HepG2 (cell line): ENCODE measurements around the gene ARHGAP22. TPM values are rescaled to one million over a fixed set of nuclear protein-coding genes. Genes with fewer than 3 reads are reported as not detected.

ENCODE experiments used
- ATAC-seq: fragments of 200-7000 bp; cut with Tn5 transposase; 3 replicates; pipeline ENCODE4 v1.9.1; 2020; ENCODE audit warnings: mild to moderate bottlenecking, moderate library complexity
- BruUV-seq: library from RNA; stranded (reverse); fragments of 400-500 nt; replicated peaks from 2 replicates; lab custom pipeline; 2021; lab: Mats Ljungman, UMichigan
- CTCF ChIA-PET: fragments of 300-600 bp; formaldehyde crosslinking; extraction: SDS; loops from one replicate; lab custom pipeline; 2021; ENCODE audit warnings: low total read pairs, inconsistent platforms, low intra/inter-chr PET ratio; lab: Yijun Ruan, JAX
- POLR2A ChIA-PET: fragments of 350-600 bp; sonication (Branson Sonifier 250); formaldehyde crosslinking; loops from one replicate; lab custom pipeline; 2020; ENCODE audit warnings: antibody characterized with exemption, inconsistent platforms; lab: Yijun Ruan, JAX
- DNase-seq: peaks from one replicate; pipeline ENCODE4 v3.0.0-alpha.2; 2015; ENCODE audit warnings: low spot score
- FAIRE-seq: peaks from 3 replicates; lab custom pipeline; 2011; peaks lifted over from hg19 to GRCh38; lab: Jason Lieb, UNC
- H2AFZ ChIP-seq: one replicate; pipeline ENCODE4 v1.6.1; 2011; ENCODE audit warnings: low read length, inconsistent platforms
- H3K27ac ChIP-seq: fragments of 300-600 bp; 3 replicates; pipeline ENCODE4 v1.8.0; 2011; ENCODE audit warnings: mixed run types, mild to moderate bottlenecking, mixed read lengths, low read length, inconsistent platforms; ENCODE audit not compliant: insufficient read depth; ENCODE audit errors: extremely low read length
- H3K27me3 ChIP-seq, 2 experiments: fragments of 200-600 bp in 1 of 2; 2 replicates in 1 of 2; 3 replicates in 1 of 2; pipeline versions ENCODE4 v1.6.0 to v1.8.0; 2011; ENCODE audit warnings: low read length in 2 of 2, mild to moderate bottlenecking in 2 of 2, moderate library complexity in 2 of 2, inconsistent platforms in 1 of 2; ENCODE audit not compliant: insufficient read depth in 2 of 2, control insufficient read depth in 1 of 2
- H3K36me3 ChIP-seq, 2 experiments: fragments of 200-600 bp in 1 of 2; replicated peaks in 1 of 2; 2 replicates in 1 of 2; 3 replicates in 1 of 2; pipeline versions ENCODE4 v1.5.1 to v1.8.0; 2011; ENCODE audit warnings: low read length in 2 of 2, inconsistent platforms in 1 of 2; ENCODE audit not compliant: insufficient read depth in 2 of 2, control insufficient read depth in 1 of 2
- H3K4me1 ChIP-seq: 2 replicates; pipeline ENCODE4 v1.5.1; 2012; ENCODE audit warnings: low read length, inconsistent platforms; ENCODE audit not compliant: insufficient read depth
- H3K4me2 ChIP-seq: 2 replicates; pipeline ENCODE4 v1.6.0; 2011; ENCODE audit warnings: low read depth, low read length, inconsistent platforms
- H3K4me3 ChIP-seq, 3 experiments: fragments of 200-600 bp in 1 of 3; sonication (generic), shearing (Covaris generic) in 1 of 3; replicated peaks in 1 of 3; 2 replicates each; pipeline ENCODE4 v1.5.1; 2011 to 2016; ENCODE audit warnings: low read length in 3 of 3, inconsistent platforms in 2 of 3, low read depth in 2 of 3, mild to moderate bottlenecking in 2 of 3, control low read depth in 1 of 3, mixed read lengths in 1 of 3; ENCODE audit not compliant: insufficient read depth in 1 of 3
- H3K79me2 ChIP-seq: one replicate; pipeline ENCODE4 v1.6.1; 2011; ENCODE audit warnings: low read length, inconsistent platforms; ENCODE audit not compliant: insufficient read depth
- H3K9ac ChIP-seq: 2 replicates; pipeline ENCODE4 v1.6.0; 2011; ENCODE audit warnings: mild to moderate bottlenecking, low read depth, low read length, inconsistent platforms; ENCODE audit not compliant: insufficient read depth
- H3K9me3 ChIP-seq: 2 replicates; pipeline ENCODE4 v1.5.1; 2012; ENCODE audit warnings: mild to moderate bottlenecking, low read length
- H4K20me1 ChIP-seq: 2 replicates; pipeline ENCODE4 v1.6.0; 2011; ENCODE audit warnings: inconsistent platforms, mild to moderate bottlenecking, low read length, moderate library complexity; ENCODE audit not compliant: insufficient read depth
- KDM6A ChIP-seq: IDR thresholded peaks from 2 replicates; pipeline ENCODE4 v1.6.1; 2016; ENCODE audit warnings: low read depth
- THAP11 ChIP-seq: IDR thresholded peaks from 2 replicates; pipeline ENCODE4 v1.6.1; 2016; ENCODE audit warnings: missing biosample characterization, missing genetic modification reagents
- ZNF234 ChIP-seq: sonication (generic); formaldehyde crosslinking; conservative IDR thresholded peaks from 2 replicates; pipeline ENCODE4 v1.5.1; 2020; ENCODE audit warnings: mild to moderate bottlenecking, missing genetic modification reagents
- ZNF720 ChIP-seq: sonication (generic); formaldehyde crosslinking; IDR thresholded peaks from 2 replicates; pipeline ENCODE4 v1.4.0; 2020; ENCODE audit warnings: missing genetic modification reagents
- WGBS: methylation state at CpG from one replicate; pipeline ENCODE4 v1.1.6; 2017; ENCODE audit warnings: low lambda C conversion rate; 5-methylcytosine and 5-hydroxymethylcytosine counted together
- in situ Hi-C: cut with HindIII; loops from 2 replicates; pipeline ENCODE4 v1.10.0; 2017; ENCODE audit warnings: low pct_unique_long_range_greater_than_20kb; ENCODE audit not compliant: extremely low pct_ligation_motif_present
- intact Hi-C: fragments of 100-400 bp; cut with micrococcal nuclease; formaldehyde crosslinking; loops from one replicate; pipeline ENCODE4 v1.10.0; 2022; ENCODE audit not compliant: unreplicated experiment
- polyA plus RNA-seq, 8 experiments: library from polyadenylated mRNA; depleted of rRNA in 3 of 8; stranded (reverse) in 7 of 8; unstranded in 1 of 8; fragments of >200 nt; fragmentation: Illumina TruSeq in 4 of 8; extraction: Trizol in 4 of 8; gene quantifications; 2 replicates each; pipeline versions ENCODE4 v1.2.1 to v1.2.3, GENCODE V29; 2011 to 2016; ENCODE audit warnings: low read depth in 4 of 8, missing spikeins in 1 of 8, mixed read lengths in 1 of 8; ENCODE audit not compliant: insufficient read depth in 1 of 8
- total RNA-seq, 5 experiments: library from RNA; depleted of rRNA; stranded (reverse); fragments of >200 nt; fragmentation: Illumina TruSeq; extraction: Trizol; gene quantifications; 2 replicates each; pipeline ENCODE4 v1.2.3, GENCODE V29; 2016; ENCODE audit warnings: low read depth in 1 of 5

Gene ARHGAP22
- total and polyA plus RNA-seq, 2 of the 13 experiments (the other 11 are each of a cell fraction or from before 2014, with no cell fraction given), result 0.08 to 0.38 TPM

DNA sequence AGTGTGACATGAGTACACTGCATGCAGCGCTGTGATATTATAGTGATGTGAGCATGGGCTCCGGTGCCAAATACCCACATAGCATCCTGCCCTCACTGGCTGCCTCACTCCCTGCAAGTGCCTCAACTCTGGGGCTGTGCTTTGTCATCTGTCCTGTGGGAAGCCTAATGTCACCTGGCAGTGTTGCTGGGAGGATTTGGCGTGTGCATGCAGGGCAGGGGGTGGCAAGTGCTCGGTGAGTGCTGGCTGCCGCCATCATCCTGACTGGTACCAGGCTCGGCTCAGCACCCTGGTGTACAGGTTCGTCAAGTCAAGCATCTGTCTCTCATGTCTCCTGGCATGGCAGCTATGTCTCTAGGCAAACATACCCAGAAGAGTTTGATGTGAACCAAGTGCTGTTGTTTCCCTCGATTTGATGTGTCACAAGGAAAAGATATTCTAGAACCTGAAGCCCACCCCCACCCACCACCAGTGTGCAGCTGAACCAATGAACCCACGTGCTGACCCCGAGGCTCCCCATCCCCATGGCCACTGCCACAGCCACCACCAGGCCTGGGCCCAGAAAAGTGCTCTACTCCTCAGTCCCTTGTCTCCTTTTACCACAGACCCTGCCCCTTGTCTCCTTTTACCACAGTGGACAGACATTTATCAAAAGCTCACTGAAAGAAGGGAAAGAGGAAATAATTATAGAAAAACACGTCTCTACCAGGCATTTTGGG, 162.6 kb downstream of the ARHGAP22 start:
- Histone ChIP-seq H3K36me3 (no peaks in the 10 kb centered on the region), H3K4me3 (no peak overlapping the region), H3K27me3 (no peaks in the 10 kb centered on the region), H3K27ac (no peak overlapping the region), H4K20me1 (no peaks in the 10 kb centered on the region), H3K79me2 (no peaks in the 10 kb centered on the region), H3K4me1 (peaks cover 19% of the 10 kb centered on the region), H3K4me2 (no peak overlapping the region), H3K9ac (no peak overlapping the region), H3K9me3 (no peaks in the 10 kb centered on the region), H2AFZ (no peak overlapping the region)
- ATAC-seq, result no peak
- BruUV-seq, result no TSS peak
- 47% methylated on average over 5 of the region's 11 CpGs for WGBS
- CTCF ChIA-PET, result no interaction called here
- DNase-seq, result no peak
- no peak for FAIRE-seq
- in situ Hi-C loops, result no loop called here
- POLR2A ChIA-PET, result no interaction called here
- TF ChIP-seq THAP11 (CRISPR knock-in tag) (no peak), ZNF720 (CRISPR knock-in tag) (no peak)
- intact Hi-C loops, result no loop called here

- Histone ChIP-seq H3K36me3 (no peaks in the 10 kb centered on the region; a peak in 1 of 5 replicates), H3K9ac (no peak overlapping the region), H2AFZ (no peak overlapping the region), H3K27me3 (no peaks in the 10 kb centered on the region), H3K79me2 (no peaks in the 10 kb centered on the region), H4K20me1 (no peaks in the 10 kb centered on the region), H3K27ac (no peak overlapping the region), H3K4me2 (no peak overlapping the region), H3K4me1 (peaks cover 19% of the 10 kb centered on the region), H3K4me3 (no peak overlapping the region), H3K9me3 (no peaks in the 10 kb centered on the region)
- ATAC-seq (no peak), FAIRE-seq (no peak), DNase-seq (no peak)
- BruUV-seq, result no TSS peak
- in situ Hi-C loops (no loop called here), intact Hi-C loops (no loop called here)
- WGBS, result 63% methylated on average over 4 of the region's 4 CpGs
- TF ChIP-seq KDM6A (CRISPR knock-in tag) (no peak), ZNF234 (CRISPR knock-in tag) (no peak)
- ChIA-PET CTCF (no interaction called here), POLR2A (no interaction called here)
Measured at GRCh38 chr10:48440771-48441170, 164.1 kb downstream of the ARHGAP22 start.
